Astrocyte (in vitro differentiated cells and primary cell): ENCODE data around the gene SUPT16H.

Source experiments
- CTCF ChIP-seq: IDR thresholded peaks from 2 replicates; pipeline ENCODE4 v1.5.1; 2011; ENCODE audit warnings: low read depth, mild to moderate bottlenecking, inconsistent platforms, low read length, moderate library complexity; ENCODE audit not compliant: insufficient read depth
- EZH2 ChIP-seq: IDR thresholded peaks from 2 replicates; pipeline ENCODE4 v1.6.1; 2012; ENCODE audit warnings: mild to moderate bottlenecking, low read length, inconsistent platforms; ENCODE audit not compliant: insufficient read depth

GRCh38 chr14:21352587-21352986 is 31.2 kb downstream of the SUPT16H start:
- TF ChIP-seq EZH2 (no peak), CTCF (no peak)
